ENCODE results near the gene CHST8. TPM values are rescaled to one million over a fixed set of nuclear protein-coding genes. Genes with fewer than 3 reads are reported as not detected.

CHST8 gene
- polyA plus RNA-seq, 3 donors: not detected

- intact Hi-C loops (cut with micrococcal nuclease): loop anchor here (5.0 to 10.0 kb wide), 3 partner anchors 371 to 649 kb away; no protein-coding TSS in a partner anchor
- no peak overlapping the region for H3K4me3 Mint-ChIP-seq
- no peak overlapping the region for H3K9ac ChIP-seq (ENCODE audit: insufficient read depth, low read length, poor library complexity, severe bottlenecking)
These were observed 152.2 kb downstream of the CHST8 start for GRCh38 chr19:33773704-33774624.

GRCh38 chr19:33774751-33775150 lies 153.0 kb downstream of the CHST8 start:
- WGBS (ENCODE audit: insufficient coverage): 76% methylated on average over 6 of the region's 6 CpGs

More at GRCh38 chr19:33773704-33774624, 152.2 kb downstream of the CHST8 start:
- H3K79me2 ChIP-seq (ENCODE audit: insufficient read depth, low read length): no peaks in the 10 kb centered on the region
- Mint-ChIP-seq H3K4me1 (peaks cover 3% of the 10 kb centered on the region), H3K9me3 (no peaks in the 10 kb centered on the region), H3K27ac (no peak overlapping the region), H3K27me3 (ENCODE audit: low read depth in 3 of 3) (peaks cover 9 to 12% (median 9%) of the 10 kb centered on the region in 3 donors), H3K36me3 (no peaks in the 10 kb centered on the region)
- no peak overlapping the region for H3K4me3 ChIP-seq (replicated peaks in 1 of 3; ENCODE audit: low read depth in 2 of 3, low read length in 3 of 3)
- WGBS (ENCODE audit: insufficient coverage): 56% methylated on average over 6 of the region's 6 CpGs
- no peak for DNase-seq
- TF ChIP-seq CTCF (IDR thresholded peaks at IDR 0.05): no peak
- no peak overlapping the region for H3K27ac ChIP-seq (ENCODE audit: low read depth in 1 of 2, low read length in 2 of 2)
- H3K9me3 ChIP-seq (replicated peaks in 1 of 2; ENCODE audit: control insufficient read depth in 1 of 2, insufficient read depth in 1 of 2, low read length in 2 of 2): no peaks in the 10 kb centered on the region
- peaks cover 0 to 6% of the 10 kb centered on the region in 2 donors for H3K27me3 ChIP-seq (ENCODE audit: control insufficient read depth in 2 of 2, insufficient read depth in 2 of 2, low read length in 2 of 2)
- no peaks in the 10 kb centered on the region for H3K36me3 ChIP-seq (replicated peaks in 1 of 2; ENCODE audit: control insufficient read depth in 1 of 2, insufficient read depth in 2 of 2, low read length in 2 of 2)
- no peaks in the 10 kb centered on the region for H4K20me1 ChIP-seq (ENCODE audit: insufficient read depth, low read length)
- H3K4me1 ChIP-seq (ENCODE audit: control insufficient read depth in 1 of 2, insufficient read depth in 2 of 2, low read length in 2 of 2): no peaks in the 10 kb centered on the region
- H3K4me2 ChIP-seq (replicated peaks; ENCODE audit: extremely low read depth, low read length, poor library complexity, severe bottlenecking): no peak overlapping the region
- no peak overlapping the region for H2AFZ ChIP-seq (ENCODE audit: insufficient read depth, low read depth, low read length, poor library complexity, severe bottlenecking)

More at GRCh38 chr19:33774751-33775150, 153.0 kb downstream of the CHST8 start:
- peaks cover 0 to 5% (median 0%) of the 10 kb centered on the region in 7 donors for H3K9me3 Mint-ChIP-seq
- no peak overlapping the region for H3K4me3 Mint-ChIP-seq
- no peak overlapping the region for H3K27ac Mint-ChIP-seq
- no peaks in the 10 kb centered on the region for H3K9me3 ChIP-seq (replicated peaks in 1 of 2; ENCODE audit: control insufficient read depth in 1 of 2, insufficient read depth in 1 of 2, low read length in 2 of 2)
- H3K27me3 Mint-ChIP-seq (ENCODE audit: low read depth in 3 of 3): peaks cover 13 to 18% (median 15%) of the 10 kb centered on the region in 3 donors
- H3K36me3 ChIP-seq (replicated peaks in 1 of 2; ENCODE audit: control insufficient read depth in 1 of 2, insufficient read depth in 2 of 2, low read length in 2 of 2): no peaks in the 10 kb centered on the region
- H3K4me1 Mint-ChIP-seq: peaks cover 3% of the 10 kb centered on the region
- intact Hi-C loops (cut with micrococcal nuclease): loop anchor here (5.0 to 10.0 kb wide), 5 partner anchors 223 to 650 kb away; no protein-coding TSS in a partner anchor
- no peaks in the 10 kb centered on the region for H4K20me1 ChIP-seq (ENCODE audit: insufficient read depth, low read length)
- no peak for TF ChIP-seq CTCF (IDR thresholded peaks at IDR 0.05)
- H3K4me1 ChIP-seq (ENCODE audit: control insufficient read depth in 1 of 2, insufficient read depth in 2 of 2, low read length in 2 of 2): no peaks in the 10 kb centered on the region
- H3K36me3 Mint-ChIP-seq: no peaks in the 10 kb centered on the region
- H3K4me3 ChIP-seq (replicated peaks in 1 of 3; ENCODE audit: low read depth in 2 of 3, low read length in 3 of 3): no peak overlapping the region
- no peak for DNase-seq
- no peak overlapping the region for H3K9ac ChIP-seq (ENCODE audit: insufficient read depth, low read length, poor library complexity, severe bottlenecking)
- no peak overlapping the region for H2AFZ ChIP-seq (ENCODE audit: insufficient read depth, low read depth, low read length, poor library complexity, severe bottlenecking)
- H3K27me3 ChIP-seq (ENCODE audit: control insufficient read depth in 2 of 2, insufficient read depth in 2 of 2, low read length in 2 of 2): peaks cover 0 to 11% of the 10 kb centered on the region in 2 donors
- no peak overlapping the region for H3K4me2 ChIP-seq (replicated peaks; ENCODE audit: extremely low read depth, low read length, poor library complexity, severe bottlenecking)
- no peaks in the 10 kb centered on the region for H3K79me2 ChIP-seq (ENCODE audit: insufficient read depth, low read length)
- no peak overlapping the region for H3K27ac ChIP-seq (ENCODE audit: low read depth in 1 of 2, low read length in 2 of 2)

All from CD14-positive monocyte (primary cell).